Stimulated activated CD4-positive, alpha-beta T cell treated with anti-CD3 and anti-CD28 coated beads, Interleukin-4, amount 100 ng/mL, for 48 hours (primary cell): ENCODE measurements around the gene SESN1.
"Not testable (repeated sequence)": the region's sequence is repeated elsewhere in the genome, so short reads cannot be mapped to it uniquely, and the experiment has no call there.

Experiments used
- DNase-seq, 2 donors: peaks; one replicate each; pipeline ENCODE4 v3.0.0-alpha.2; 2020; ENCODE audit warnings: low read depth in 2 of 2

The SESN1 gene

DNA sequence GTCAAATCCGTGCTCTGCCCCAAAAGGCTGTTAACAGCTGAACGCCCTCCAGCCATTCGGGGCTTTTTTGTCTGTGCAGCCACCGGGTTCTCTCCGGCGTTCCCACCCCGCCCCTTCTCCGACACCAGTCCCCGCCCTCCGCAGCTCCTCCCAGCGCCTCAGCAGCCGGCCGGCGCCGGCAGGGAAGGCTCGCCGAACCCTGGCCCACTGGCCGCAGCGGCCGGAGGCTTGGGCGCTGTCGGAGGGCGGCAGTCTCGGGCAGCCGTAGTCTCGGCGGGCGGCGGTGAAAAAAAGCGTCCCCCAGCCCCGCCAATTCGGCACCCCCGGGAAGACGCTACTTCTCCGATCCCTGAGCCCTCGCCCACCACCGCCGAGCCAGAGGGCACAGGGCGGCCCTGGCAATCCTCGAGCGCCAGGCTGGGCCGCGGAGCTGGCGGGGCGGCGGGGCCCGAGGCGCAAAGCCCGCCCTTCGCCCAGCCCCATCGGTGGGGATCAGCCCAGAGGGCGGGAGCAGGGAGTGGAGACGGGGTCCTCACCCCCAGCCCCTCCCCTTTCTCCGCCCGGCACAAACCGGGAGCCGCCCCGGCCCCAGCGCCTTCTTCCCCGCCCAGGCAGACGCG lies at the start of gene SESN1:
Gene SESN1 (minus strand): TSS at position 431 of the 620 bp plus-strand sequence. CDS start 773 bp downstream, outside the sequence.
- DNase-seq = peak; percentile 78 to 94

DNA sequence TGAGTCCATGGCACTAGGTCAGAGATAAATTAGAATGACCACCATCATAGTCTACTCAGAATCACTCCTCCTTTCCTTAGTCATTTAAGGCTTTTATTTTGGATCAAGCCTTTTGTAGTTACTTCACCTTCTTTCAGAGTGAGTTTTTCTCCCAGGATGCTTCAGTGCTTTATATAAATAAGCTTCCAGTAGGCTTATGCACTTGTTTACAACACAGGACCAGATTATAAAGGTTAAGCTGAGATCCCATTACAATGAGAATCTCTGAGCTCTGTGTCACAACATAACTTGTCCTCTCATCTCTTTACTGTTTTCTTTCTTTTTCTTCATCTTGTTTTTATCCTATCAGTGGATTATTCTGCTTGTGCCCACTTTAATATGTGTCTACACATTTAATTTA lies 48.5 kb upstream of the SESN1 start:
- no peak for DNase-seq

DNA sequence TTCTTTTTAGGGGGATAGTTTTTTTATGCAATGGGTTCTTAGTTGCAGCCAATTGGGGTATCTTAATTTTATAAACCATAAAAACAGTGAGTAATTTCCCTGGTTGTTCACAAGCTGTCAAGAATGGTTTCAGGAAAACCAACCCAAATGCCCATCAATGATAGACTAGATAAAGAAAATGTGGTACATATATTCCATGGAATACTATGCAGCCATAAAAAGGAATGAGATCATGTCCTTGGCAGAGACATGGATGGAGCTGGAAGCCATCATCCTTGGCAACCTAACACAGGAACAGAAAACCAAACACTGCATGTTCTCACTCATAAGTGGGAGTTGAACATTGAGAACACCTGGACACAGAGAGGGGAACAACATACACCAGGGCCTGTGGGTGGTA lies 47.4 kb upstream of the SESN1 start:
- not testable (repeated sequence) for DNase-seq

DNA sequence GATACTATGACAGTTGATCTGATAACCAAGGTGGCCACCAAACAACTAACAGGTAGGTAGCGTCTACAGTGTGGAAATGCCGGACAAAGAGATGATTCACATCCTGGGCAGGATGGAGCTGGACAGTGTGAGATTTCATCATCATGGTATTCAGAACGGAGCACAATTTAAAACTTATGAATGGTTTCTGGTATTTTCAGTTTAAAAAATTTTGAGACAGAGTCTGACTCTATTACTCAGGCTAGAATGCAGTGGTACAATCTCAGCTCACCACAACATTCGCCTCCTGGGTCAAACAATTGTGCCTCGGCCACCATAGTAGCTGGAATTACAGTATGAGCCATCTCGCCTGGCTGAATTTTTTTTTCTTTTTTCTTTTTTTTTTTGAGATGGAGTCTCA lies 44.5 kb upstream of the SESN1 start:
- no peak for DNase-seq

DNA sequence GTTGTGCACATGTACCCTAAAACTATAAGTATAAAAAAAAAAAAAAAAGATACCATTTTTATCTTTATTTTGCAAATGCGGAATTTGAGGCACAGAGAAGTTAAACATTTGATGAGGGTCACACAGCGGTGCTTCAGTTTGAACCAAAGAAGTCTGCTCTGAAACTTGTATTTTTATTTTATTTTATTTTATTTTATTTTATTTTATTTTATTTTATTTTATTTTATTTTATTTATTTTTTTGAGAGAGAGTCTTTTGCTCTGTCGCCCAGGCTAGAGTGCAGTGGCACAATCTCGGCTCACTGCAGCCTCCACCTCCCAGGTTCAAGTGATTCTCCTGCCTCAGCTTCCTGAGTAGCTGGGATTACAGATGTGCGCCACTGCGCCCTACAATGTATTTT lies 41.9 kb upstream of the SESN1 start:
- DNase-seq = not testable (repeated sequence)

DNA sequence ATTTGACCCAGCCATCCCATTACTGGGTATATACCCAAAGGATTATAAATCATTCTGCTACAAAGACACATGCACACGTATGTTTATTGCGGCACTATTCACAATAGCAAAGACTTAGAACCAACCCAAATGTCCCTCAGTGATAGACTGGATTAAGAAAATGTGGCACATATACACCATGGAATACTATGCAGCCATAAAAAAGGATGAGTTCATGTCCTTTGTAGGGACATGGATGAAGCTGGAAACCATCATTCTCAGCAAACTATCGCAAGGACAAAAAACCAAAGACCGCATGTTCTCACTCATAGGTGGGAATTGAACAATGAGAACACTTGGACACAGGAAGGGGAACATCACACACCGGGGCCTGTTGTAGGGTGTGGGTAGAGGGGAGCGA lies 41.4 kb upstream of the SESN1 start:
- DNase-seq = not testable (repeated sequence)

DNA sequence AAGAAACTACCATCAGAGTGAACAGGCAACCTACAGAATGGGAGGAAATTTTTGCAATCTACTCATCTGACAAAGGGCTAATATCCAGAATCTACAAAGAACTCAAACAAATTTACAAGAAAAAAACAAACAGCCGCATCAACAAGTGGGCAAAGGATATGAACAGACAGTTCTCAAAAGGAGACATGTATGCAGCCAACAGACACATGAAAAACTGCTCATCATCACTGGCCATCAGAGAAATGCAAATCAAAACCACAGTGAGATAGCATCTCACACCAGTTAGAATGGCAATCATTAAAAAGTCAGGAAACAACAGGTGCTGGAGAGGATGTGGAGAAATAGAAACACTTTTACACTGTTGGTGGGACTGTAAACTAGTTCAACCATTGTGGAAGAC lies 41.0 kb upstream of the SESN1 start:
- not testable (repeated sequence) for DNase-seq

DNA sequence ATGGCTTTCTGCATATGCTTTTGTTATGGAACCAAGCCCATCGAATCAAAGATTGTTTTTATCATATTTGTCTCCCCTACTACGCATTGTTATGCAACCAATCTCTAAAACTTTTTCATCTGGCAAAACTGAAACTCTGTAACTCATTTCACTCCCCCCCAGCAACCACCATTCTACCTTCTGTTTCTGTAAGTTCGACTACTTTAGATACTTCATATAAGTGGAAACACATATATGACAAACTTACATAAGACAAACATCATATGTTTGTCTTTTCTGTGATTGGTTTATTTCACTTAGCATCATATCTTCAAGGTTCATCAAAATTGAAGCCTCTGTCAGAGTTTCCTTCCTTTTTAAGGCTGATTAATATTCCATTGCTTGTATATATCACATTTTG lies 35.4 kb upstream of the SESN1 start:
- no peak for DNase-seq

DNA sequence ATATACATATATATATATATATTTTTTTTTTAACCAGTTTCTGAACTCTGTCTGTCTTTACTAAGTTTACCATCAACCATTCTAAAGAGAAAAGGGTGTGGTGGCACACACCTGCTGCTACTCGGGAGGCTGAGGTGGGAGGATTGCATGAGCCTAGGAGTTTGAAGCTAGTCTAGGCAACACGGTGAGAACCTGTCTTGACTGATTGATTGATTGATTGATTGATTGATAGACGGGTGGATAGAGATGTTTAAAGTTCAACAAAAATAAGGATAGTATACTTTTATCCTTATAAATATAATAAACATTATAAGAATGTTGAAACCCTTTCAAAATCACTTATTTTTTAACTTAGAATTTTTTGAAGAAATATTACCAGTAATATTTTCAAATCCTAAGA lies 30.9 kb upstream of the SESN1 start:
- no peak for DNase-seq

DNA sequence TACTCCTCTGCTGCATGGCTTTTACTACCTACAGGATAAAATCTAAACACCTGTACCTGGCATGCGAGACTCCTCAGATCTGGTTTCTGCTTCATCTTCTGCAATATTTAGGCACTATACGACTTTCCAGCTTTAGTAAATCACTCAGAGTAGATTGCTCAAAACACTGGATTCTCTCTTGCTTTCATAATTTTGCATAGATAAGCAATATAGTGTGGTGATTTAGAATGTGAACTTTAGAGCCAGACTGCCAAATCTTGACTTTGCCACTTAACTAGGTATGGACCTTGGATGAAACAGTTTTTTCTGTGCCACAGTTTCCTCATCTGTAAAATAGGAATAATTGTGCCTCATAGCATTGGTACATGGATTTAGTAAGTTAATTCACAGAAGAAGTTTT lies 29.6 kb upstream of the SESN1 start:
- DNase-seq = no peak

DNA sequence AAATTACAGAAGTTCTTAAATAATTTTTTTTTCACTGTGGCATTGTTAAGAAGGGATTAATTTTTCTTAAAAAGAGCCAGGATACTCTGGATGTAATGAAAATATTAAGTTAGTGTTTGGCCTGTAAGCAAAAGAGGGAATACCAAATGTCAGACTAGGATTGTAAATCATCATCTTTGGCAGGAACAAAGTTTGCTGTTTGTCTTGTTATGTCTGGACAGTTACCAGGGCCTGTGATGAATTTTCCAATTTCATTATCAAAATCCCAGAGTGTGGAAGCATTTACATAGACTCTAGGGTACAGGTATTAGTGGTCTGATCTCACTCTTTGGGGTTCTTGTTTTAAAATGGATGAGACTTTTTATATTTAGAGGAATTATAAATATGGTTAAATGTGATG lies 26.8 kb upstream of the SESN1 start:
- DNase-seq = no peak

DNA sequence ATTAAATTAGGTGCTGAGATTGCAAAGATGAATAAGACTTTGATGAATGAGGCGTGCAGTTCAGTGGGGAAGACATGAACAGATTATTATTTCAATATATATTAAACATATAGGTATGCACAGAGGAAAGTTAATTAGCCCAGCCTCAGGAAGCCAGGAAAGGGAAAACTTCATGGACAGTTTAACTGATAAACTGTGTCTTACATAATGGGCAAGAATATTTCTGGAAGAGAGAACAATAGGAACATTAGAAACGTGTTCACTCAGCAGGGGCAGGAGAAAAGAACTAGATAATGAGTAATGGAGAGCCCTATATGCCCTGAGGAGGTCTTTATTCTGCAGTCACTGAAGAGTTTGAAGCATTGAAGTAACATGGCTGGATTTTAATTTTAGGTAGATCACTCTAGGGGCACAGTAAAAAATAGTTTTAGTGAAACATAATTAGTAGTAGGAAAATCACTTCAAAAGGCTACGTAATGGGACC lies 24.3 kb upstream of the SESN1 start:
- DNase-seq = no peak

DNA sequence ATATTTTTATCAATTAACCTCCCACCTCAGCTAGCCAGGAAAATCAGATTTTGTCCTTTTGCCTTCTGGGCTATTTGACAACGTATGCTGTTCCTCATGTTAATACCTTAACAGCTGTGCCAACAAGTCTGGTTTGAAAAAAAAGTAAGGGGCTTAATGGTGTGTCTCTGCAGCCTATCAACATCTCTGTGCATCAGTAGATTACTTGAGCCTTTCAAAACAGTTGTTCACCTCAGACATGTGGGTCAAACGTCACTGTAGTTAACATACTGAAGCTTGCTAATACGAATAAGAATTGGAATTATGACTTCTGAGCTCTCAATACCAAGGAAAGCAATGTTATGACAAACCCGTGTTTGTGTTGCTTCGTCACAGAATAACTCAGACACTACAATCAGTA lies 23.7 kb upstream of the SESN1 start:
- DNase-seq = no peak

DNA sequence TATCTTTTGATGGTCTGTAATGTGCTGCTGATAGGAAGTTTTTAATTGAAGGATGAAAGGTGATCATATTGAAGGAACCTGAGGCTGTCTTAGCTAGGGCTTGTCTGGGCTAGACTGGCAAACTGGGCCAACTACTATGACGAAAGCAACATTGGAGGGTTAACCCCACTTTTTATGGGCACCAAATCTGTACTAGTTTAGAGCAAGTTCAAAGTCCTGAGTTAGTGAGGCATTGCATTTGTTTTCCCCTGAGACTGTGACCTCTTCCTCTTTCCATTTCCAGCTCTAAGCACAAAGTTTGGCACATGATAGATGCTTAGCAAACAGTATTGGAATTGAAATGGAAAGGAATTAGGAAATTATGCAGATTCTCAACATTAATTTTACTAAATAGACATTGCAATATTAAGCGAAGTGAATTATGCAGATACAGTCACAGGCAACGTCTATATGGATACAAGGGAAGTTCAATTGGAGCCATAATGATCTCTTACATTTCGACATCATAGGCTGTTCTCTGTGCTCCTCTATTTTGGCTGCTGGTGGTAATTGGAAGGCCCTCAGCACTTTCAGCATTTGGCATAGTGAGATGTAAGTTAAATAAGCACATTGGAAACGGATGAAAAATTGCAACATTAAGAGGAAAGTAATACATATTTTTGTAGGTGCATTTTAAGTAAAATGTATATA lies 22.8 kb upstream of the SESN1 start:
- no peak for DNase-seq

DNA sequence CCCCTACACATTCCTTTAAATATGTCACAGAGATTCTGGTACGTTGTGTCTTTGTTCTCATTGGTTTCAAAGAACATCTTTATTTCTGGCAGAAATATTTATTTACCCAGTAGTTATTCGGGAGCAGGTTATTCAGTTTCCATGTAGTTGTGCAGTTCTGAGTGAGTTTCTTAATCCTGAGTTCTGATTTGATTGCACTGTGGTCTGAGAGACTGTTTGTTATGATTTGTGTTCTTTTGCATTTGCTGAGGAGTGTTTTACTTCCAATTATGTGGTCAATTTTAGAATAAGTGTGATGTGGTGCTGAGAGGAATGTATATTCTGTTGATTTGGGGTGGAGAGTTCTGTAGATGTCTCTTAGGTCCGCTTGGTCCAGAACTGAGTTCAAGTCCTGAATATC lies 18.0 kb upstream of the SESN1 start:
- not testable (repeated sequence) for DNase-seq

DNA sequence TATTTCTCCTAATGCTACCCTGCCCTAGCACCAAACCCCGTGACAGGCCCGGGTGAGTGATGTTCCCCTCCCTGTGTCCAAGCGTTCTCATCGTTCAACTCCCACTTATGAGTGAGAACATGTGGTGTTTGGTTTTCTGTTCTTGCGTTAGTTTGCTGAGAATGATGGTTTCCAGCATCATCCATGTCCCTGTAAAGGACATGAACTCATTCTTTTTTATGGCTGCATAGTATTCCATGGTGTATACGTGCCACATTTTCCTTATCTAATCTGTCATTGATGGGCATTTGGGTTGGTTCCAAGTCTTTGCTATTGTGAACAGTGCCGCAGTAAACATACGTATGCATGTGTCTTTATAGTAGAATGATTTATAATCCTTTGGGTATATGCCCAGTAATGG lies 15.0 kb upstream of the SESN1 start:
- not testable (repeated sequence) for DNase-seq

DNA sequence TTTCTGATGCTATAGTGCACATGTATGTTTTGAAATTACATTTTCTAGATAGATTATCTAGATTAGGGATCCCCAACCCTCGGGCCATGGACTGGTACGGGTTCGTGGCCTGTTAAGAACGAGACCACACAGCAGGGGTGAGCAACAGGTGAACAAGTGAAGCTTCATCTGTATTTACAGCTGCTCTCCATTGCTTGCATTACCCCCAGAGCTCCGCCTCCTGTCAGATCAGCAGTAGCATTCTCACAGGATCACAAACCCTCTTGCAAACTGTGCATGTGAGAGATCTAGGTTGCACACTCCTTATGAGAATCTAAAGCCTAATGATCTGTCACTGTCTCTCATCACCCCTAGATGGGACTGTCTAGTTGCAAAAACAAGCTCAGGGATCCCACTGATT lies 11.0 kb upstream of the SESN1 start:
- no peak for DNase-seq

DNA sequence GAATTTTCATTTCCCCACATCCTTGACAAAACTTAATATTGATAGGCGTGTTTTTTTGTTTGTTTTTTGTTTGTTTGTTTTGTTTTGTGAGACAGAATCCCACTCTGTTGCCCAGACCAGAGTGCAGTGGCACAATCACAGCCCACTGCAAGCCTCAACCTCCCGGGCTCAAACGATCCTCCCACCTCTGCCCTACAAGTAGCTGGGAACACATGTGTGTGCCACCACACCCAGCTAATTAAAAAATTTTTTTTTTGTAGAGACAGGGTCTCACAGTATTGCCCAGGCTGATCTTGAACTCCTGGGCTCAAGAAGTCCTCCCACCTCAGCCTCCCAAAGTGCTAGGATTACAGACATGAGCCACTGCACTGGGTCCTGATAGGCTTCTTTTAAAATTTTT lies 9.9 kb upstream of the SESN1 start:
- no peak for DNase-seq

DNA sequence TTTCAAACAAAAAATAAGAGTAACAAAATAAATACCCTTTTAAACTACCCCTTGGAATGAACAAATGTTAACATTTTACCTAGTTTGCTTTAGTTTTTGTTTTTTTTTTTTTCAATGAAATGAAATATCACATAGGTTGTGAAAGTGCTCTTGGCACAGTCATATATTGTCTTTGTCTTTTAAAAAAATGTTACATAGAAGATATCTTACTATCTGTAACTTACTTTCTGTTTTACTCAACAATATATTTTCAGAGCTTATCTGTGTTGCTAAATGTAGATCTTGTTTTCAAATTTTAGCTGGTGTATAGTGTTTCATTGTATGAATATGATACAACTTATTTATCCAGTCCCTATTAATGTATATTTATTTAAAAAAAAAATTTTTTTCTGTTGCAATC lies 9.3 kb upstream of the SESN1 start:
- no peak for DNase-seq

DNA sequence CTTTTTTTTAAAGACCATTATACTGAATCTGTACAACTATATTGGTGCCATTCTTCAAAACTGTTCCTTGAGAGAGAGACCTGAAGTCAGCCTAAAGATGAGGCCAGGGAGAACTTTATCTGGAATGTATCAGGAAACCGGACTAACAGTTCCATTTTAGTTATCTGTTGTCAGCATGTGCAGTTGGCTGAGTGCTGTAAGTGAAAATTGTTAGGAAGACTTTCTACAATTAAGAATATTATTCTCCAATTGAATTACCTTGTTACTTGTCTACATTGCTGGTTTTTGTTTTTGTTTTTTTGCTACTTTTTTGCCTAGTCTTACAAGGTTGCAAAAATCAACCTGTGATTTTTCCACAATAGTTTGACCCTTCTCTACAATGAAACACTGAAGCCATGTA lies 8.1 kb upstream of the SESN1 start:
- no peak for DNase-seq

DNA sequence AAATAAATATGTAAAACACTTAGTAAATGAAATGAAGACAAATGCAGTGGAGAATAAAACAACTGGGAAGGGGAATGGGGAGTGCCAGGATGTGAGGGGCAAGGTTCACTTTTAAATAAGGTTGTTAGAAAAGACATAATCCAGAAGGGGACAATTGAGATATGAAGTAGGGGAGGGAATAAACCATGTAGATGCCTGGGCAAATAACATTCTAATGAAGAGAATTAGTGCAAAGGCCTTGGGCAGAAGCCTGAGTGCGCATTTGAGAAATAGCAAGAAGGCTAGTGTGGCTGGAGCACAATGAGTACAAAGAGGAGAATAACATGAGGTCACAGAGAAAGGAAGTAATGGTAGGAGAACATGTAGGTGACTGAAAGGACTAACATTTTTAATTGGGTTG lies 3.0 kb upstream of the SESN1 start:
- no peak for DNase-seq

DNA sequence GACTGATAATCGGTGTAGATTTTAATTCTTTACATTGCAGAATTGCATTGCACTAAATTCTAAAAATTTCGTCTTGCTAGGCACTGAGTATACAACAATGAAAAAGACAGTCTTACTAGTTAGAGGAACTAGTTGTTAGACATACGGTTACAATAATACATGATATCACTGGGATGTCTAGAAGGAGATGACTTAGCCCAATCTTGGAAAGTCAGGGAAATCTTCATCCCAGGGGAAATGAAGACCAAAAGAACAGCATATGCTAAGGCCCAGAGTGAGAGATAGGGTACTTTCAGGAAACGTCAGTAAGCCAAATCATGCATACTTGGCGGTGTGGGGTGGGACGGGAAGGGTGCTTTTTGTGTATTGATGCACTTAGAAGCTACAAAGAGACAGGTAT lies 1.6 kb upstream of the SESN1 start:
- DNase-seq = no peak

DNA sequence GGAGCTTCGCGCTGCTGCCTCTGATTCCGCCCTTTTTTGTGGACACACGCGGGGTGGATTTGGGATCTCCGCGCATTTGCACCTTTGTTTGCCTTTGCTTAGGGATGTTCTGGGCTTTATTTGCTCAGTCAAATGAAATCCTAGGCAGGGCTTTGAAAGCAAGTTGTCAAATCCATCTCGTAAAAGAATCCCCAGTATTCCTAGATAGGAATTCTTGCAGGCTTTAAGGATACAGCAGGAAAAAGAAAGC lies 1.1 kb upstream of the SESN1 start:
- no peak for DNase-seq
